Immature natural killer cell (primary cell): ENCODE results near the gene PPP4R3A. TPM values are rescaled to one million over a fixed set of nuclear protein-coding genes. Genes with fewer than 3 reads are reported as not detected.
A peak's percentile ranks its signal among the peaks of the same experiment; 100 is the strongest.
"Not testable (repeated sequence)": the region's sequence is repeated elsewhere in the genome, so short reads cannot be mapped to it uniquely, and the experiment has no call there.

Experiments
- DNase-seq, 3 donors: peaks; one replicate each; pipeline ENCODE4 v3.0.0; 2022; ENCODE audit warnings: mixed read lengths in 1 of 3
- H3K27ac Mint-ChIP-seq, 6 donors: one replicate each; pipeline ENCODE4 v1.8.0; 2020; ENCODE audit warnings: mixed read lengths in 6 of 6, mild to moderate bottlenecking in 5 of 6, inconsistent platforms in 4 of 6, moderate library complexity in 3 of 6
- H3K27me3 Mint-ChIP-seq, 3 donors: one replicate each; pipeline ENCODE4 v1.8.0; 2020 to 2021; ENCODE audit warnings: low read depth in 3 of 3, mild to moderate bottlenecking in 3 of 3, mixed read lengths in 3 of 3, moderate library complexity in 3 of 3, inconsistent platforms in 1 of 3
- H3K36me3 Mint-ChIP-seq, 3 donors: one replicate each; pipeline ENCODE4 v1.8.0; 2020; ENCODE audit warnings: mixed read lengths in 3 of 3, inconsistent platforms in 2 of 3, mild to moderate bottlenecking in 2 of 3
- H3K4me1 Mint-ChIP-seq, 2 donors: one replicate each; pipeline ENCODE4 v1.8.0; 2020; ENCODE audit warnings: inconsistent platforms in 2 of 2, mild to moderate bottlenecking in 2 of 2, mixed read lengths in 2 of 2, moderate library complexity in 1 of 2
- H3K4me3 Mint-ChIP-seq, 5 donors: one replicate each; pipeline ENCODE4 v1.8.0; 2020; ENCODE audit warnings: mild to moderate bottlenecking in 5 of 5, mixed read lengths in 5 of 5, inconsistent platforms in 3 of 5, moderate library complexity in 3 of 5
- H3K9me3 Mint-ChIP-seq, 6 donors: one replicate each; pipeline ENCODE4 v1.8.0; 2020; ENCODE audit warnings: mild to moderate bottlenecking in 6 of 6, mixed read lengths in 6 of 6, inconsistent platforms in 4 of 6, moderate library complexity in 3 of 6
- polyA plus RNA-seq, 3 donors: library from polyadenylated mRNA; unstranded; fragments of 300-500 nt; fragmentation: Illumina TruSeq; gene quantifications; one replicate each; pipeline ENCODE4 v1.2.3, GENCODE V29; 2021

The PPP4R3A gene
- 100 to 1,000 TPM in 1 of 3 donors, 10 to 100 TPM in 2; 39.4 to 113 (median 46.8) TPM for polyA plus RNA-seq

- peak within 1 kb of the TSS; percentile 99 to 100 (median 99) for H3K27ac Mint-ChIP-seq
- H3K9me3 Mint-ChIP-seq, result no peaks in the 10 kb centered on the region
- peak; percentile 94 to 96 (median 95) for DNase-seq
- peaks cover 0 to 7% (median 3%) of the 10 kb centered on the region in 3 donors for H3K36me3 Mint-ChIP-seq
- peak within 1 kb of the TSS; percentile 98 to 100 (median 98) for H3K4me3 Mint-ChIP-seq
- peaks cover 7 to 19% (median 16%) of the 10 kb centered on the region in 3 donors for H3K27me3 Mint-ChIP-seq
- H3K4me1 Mint-ChIP-seq, result peaks cover 33 to 42% of the 10 kb centered on the region in 2 donors
Observed at GRCh38 chr14:91510171-91511042, at the start of gene PPP4R3A. Gene PPP4R3A, minus strand, starts transcription at chr14:91510310. Its CDS starts 663 bp downstream, at chr14:91509647.

GRCh38 chr14:91555531-91555930 is 45.4 kb upstream of the PPP4R3A start:
- H3K27ac Mint-ChIP-seq, result no peak overlapping the region
- no peaks in the 10 kb centered on the region for H3K4me1 Mint-ChIP-seq
- no peaks in the 10 kb centered on the region for H3K36me3 Mint-ChIP-seq
- H3K9me3 Mint-ChIP-seq, result peaks cover 0 to 2% (median 0%) of the 10 kb centered on the region in 6 donors
- H3K4me3 Mint-ChIP-seq, result no peak overlapping the region
- DNase-seq, result no peak
- H3K27me3 Mint-ChIP-seq, result peaks cover 3 to 9% (median 4%) of the 10 kb centered on the region in 3 donors

- Mint-ChIP-seq H3K27ac (no peak overlapping the region), H3K4me1 (no peaks in the 10 kb centered on the region), H3K27me3 (peaks cover 3 to 9% (median 4%) of the 10 kb centered on the region in 3 donors), H3K9me3 (peaks cover 0 to under 1% (median 0%) of the 10 kb centered on the region in 6 donors), H3K36me3 (no peaks in the 10 kb centered on the region), H3K4me3 (no peak overlapping the region)
- DNase-seq, result no peak
Observed at GRCh38 chr14:91554535-91555332, 44.6 kb upstream of the PPP4R3A start.

- peaks cover 0 to 9% (median 7%) of the 10 kb centered on the region in 3 donors for H3K27me3 Mint-ChIP-seq
- no peaks in the 10 kb centered on the region for H3K36me3 Mint-ChIP-seq
- H3K4me3 Mint-ChIP-seq, result no peak overlapping the region
- no peaks in the 10 kb centered on the region for H3K4me1 Mint-ChIP-seq
- peaks cover 0 to 3% (median 0%) of the 10 kb centered on the region in 6 donors for H3K9me3 Mint-ChIP-seq
- no peak for DNase-seq
- no peak overlapping the region for H3K27ac Mint-ChIP-seq
Observed at GRCh38 chr14:91548108-91548507, 38.0 kb upstream of the PPP4R3A start.

- Mint-ChIP-seq H3K4me3 (no peak overlapping the region), H3K27me3 (peaks cover 0 to 12% (median 8%) of the 10 kb centered on the region in 3 donors), H3K4me1 (no peaks in the 10 kb centered on the region), H3K9me3 (peaks cover 11 to 16% (median 15%) of the 10 kb centered on the region in 6 donors), H3K27ac (no peak overlapping the region), H3K36me3 (peaks cover 8 to 10% (median 8%) of the 10 kb centered on the region in 3 donors)
- no peak for DNase-seq
Observed at GRCh38 chr14:91545946-91546716, 36.0 kb upstream of the PPP4R3A start.

GRCh38 chr14:91545204-91545603 is 35.1 kb upstream of the PPP4R3A start:
- Mint-ChIP-seq H3K27ac (no peak overlapping the region), H3K9me3 (peaks cover 14 to 24% (median 22%) of the 10 kb centered on the region in 6 donors), H3K27me3 (peaks cover 0 to 17% (median 8%) of the 10 kb centered on the region in 3 donors), H3K4me1 (no peaks in the 10 kb centered on the region), H3K36me3 (peaks cover 10 to 16% (median 15%) of the 10 kb centered on the region in 3 donors), H3K4me3 (no peak overlapping the region)
- no peak for DNase-seq

- Mint-ChIP-seq H3K4me3 (no peak overlapping the region), H3K27ac (no peak overlapping the region), H3K27me3 (peaks cover 8 to 19% (median 10%) of the 10 kb centered on the region in 3 donors), H3K4me1 (no peaks in the 10 kb centered on the region), H3K9me3 (peaks cover 3 to 18% (median 8%) of the 10 kb centered on the region in 6 donors), H3K36me3 (peaks cover 6 to 20% (median 16%) of the 10 kb centered on the region in 3 donors)
- no peak for DNase-seq
Observed at GRCh38 chr14:91536327-91536726, 26.2 kb upstream of the PPP4R3A start.

- not testable (repeated sequence) for H3K9me3 Mint-ChIP-seq, DNase-seq, H3K4me1 Mint-ChIP-seq, H3K36me3 Mint-ChIP-seq, H3K4me3 Mint-ChIP-seq, H3K27ac Mint-ChIP-seq
- peaks cover 7 to 14% (median 8%) of the 10 kb centered on the region in 3 donors for H3K27me3 Mint-ChIP-seq
Observed at GRCh38 chr14:91534059-91534458, 23.9 kb upstream of the PPP4R3A start.

GRCh38 chr14:91533623-91534022 is 23.5 kb upstream of the PPP4R3A start:
- no peaks in the 10 kb centered on the region for H3K9me3 Mint-ChIP-seq
- H3K4me1 Mint-ChIP-seq, result no peaks in the 10 kb centered on the region
- H3K4me3 Mint-ChIP-seq, result no peak overlapping the region
- H3K27me3 Mint-ChIP-seq, result peaks cover 7 to 14% (median 8%) of the 10 kb centered on the region in 3 donors
- peaks cover 0 to 4% (median 0%) of the 10 kb centered on the region in 3 donors for H3K36me3 Mint-ChIP-seq
- no peak overlapping the region for H3K27ac Mint-ChIP-seq
- DNase-seq, result no peak

GRCh38 chr14:91523972-91524371 is 13.9 kb upstream of the PPP4R3A start:
- Mint-ChIP-seq H3K9me3 (peaks cover 0 to 4% (median 0%) of the 10 kb centered on the region in 6 donors), H3K36me3 (peaks cover 0 to 4% (median 0%) of the 10 kb centered on the region in 3 donors), H3K27me3 (peaks cover 0 to 2% (median 2%) of the 10 kb centered on the region in 3 donors), H3K4me1 (peaks cover 7 to 9% of the 10 kb centered on the region in 2 donors), H3K4me3 (peak overlapping the region in 1 of 5 donors; percentile 23), H3K27ac (peak overlapping the region in 1 of 6 donors; percentile 21)
- no peak for DNase-seq

- H3K36me3 Mint-ChIP-seq, result peaks cover 0 to 4% (median 0%) of the 10 kb centered on the region in 3 donors
- H3K4me1 Mint-ChIP-seq, result peaks cover 7 to 9% of the 10 kb centered on the region in 2 donors
- H3K4me3 Mint-ChIP-seq, result no peak overlapping the region
- H3K9me3 Mint-ChIP-seq, result peaks cover 0 to 4% (median 0%) of the 10 kb centered on the region in 6 donors
- no peak overlapping the region for H3K27ac Mint-ChIP-seq
- peaks cover 0 to 2% (median 2%) of the 10 kb centered on the region in 3 donors for H3K27me3 Mint-ChIP-seq
- no peak for DNase-seq
Observed at GRCh38 chr14:91521061-91521640, 11.0 kb upstream of the PPP4R3A start.

GRCh38 chr14:91520138-91520537 is 10.0 kb upstream of the PPP4R3A start:
- Mint-ChIP-seq H3K36me3 (peaks cover 0 to 4% (median 0%) of the 10 kb centered on the region in 3 donors), H3K4me1 (peaks cover 7 to 9% of the 10 kb centered on the region in 2 donors), H3K27ac (no peak overlapping the region), H3K4me3 (no peak overlapping the region), H3K9me3 (peaks cover 0 to 4% (median 0%) of the 10 kb centered on the region in 6 donors), H3K27me3 (peaks cover 0 to 2% (median 2%) of the 10 kb centered on the region in 3 donors)
- DNase-seq, result no peak
